CD4-positive, alpha-beta memory T cell (primary cell): Measurements from ENCODE around the gene ANO1. TPM values are rescaled to one million over a fixed set of nuclear protein-coding genes. Genes with fewer than 3 reads are reported as not detected.
A peak's percentile ranks its signal among the peaks of the same experiment; 100 is the strongest.

Source experiments
- CTCF ChIA-PET: fragments of 350-600 bp; sonication (Branson Sonifier 250); formaldehyde crosslinking; loops from one replicate; lab custom pipeline; 2021; ENCODE audit warnings: inconsistent platforms; ENCODE audit not compliant: partially characterized antibody; lab: Charles Lee
- POLR2A ChIA-PET: fragments of 350-600 bp; sonication (Branson Sonifier 250); formaldehyde crosslinking; loops from one replicate; lab custom pipeline; 2021; ENCODE audit not compliant: partially characterized antibody; lab: Charles Lee
- DNase-seq, 5 donors: peaks; one replicate each; pipeline versions ENCODE4 v3.0.0 to v3.0.0-alpha.2; 2020 to 2022; ENCODE audit warnings: mixed read lengths in 1 of 5
- H3K27ac ChIP-seq: one replicate; pipeline ENCODE4 v1.7.0; 2013; ENCODE audit warnings: low read depth, low read length
- H3K27me3 ChIP-seq: 2 replicates; pipeline ENCODE4 v1.7.0; 2013; ENCODE audit warnings: mild to moderate bottlenecking, low read length, moderate library complexity; ENCODE audit not compliant: insufficient read depth
- H3K36me3 ChIP-seq: 2 replicates; pipeline ENCODE4 v1.7.0; 2013; ENCODE audit warnings: mild to moderate bottlenecking, low read length, moderate library complexity; ENCODE audit not compliant: insufficient read depth
- H3K4me1 ChIP-seq: 2 replicates; pipeline ENCODE4 v1.7.0; 2013; ENCODE audit warnings: mild to moderate bottlenecking, low read length, moderate library complexity; ENCODE audit not compliant: insufficient read depth
- H3K4me3 ChIP-seq, 2 donors: one replicate each; pipeline ENCODE4 v1.7.0; 2013; ENCODE audit warnings: low read length in 2 of 2, mild to moderate bottlenecking in 1 of 2
- H3K9me3 ChIP-seq, 2 donors: one replicate each; pipeline ENCODE4 v1.7.0; 2013; ENCODE audit warnings: low read length in 2 of 2, control low read depth in 1 of 2; ENCODE audit not compliant: control insufficient read depth in 1 of 2
- H3K27ac Mint-ChIP-seq, 7 donors: one replicate each; pipeline ENCODE4 v1.8.0; 2020 to 2021; ENCODE audit warnings: mixed read lengths in 7 of 7, mild to moderate bottlenecking in 6 of 7, inconsistent platforms in 3 of 7, moderate library complexity in 3 of 7
- H3K27me3 Mint-ChIP-seq, 2 donors: one replicate each; pipeline ENCODE4 v1.8.0; 2020 to 2021; ENCODE audit warnings: mixed read lengths in 2 of 2
- H3K36me3 Mint-ChIP-seq, 2 donors: one replicate each; pipeline ENCODE4 v1.8.0; 2020 to 2021; ENCODE audit warnings: mixed read lengths in 2 of 2, inconsistent platforms in 1 of 2, mild to moderate bottlenecking in 1 of 2
- H3K4me1 Mint-ChIP-seq, 4 donors: one replicate each; pipeline ENCODE4 v1.8.0; 2020 to 2021; ENCODE audit warnings: mixed read lengths in 4 of 4, mild to moderate bottlenecking in 1 of 4
- H3K4me3 Mint-ChIP-seq, 8 donors: one replicate each; pipeline ENCODE4 v1.8.0; 2020 to 2021; ENCODE audit warnings: mixed read lengths in 8 of 8, mild to moderate bottlenecking in 7 of 8, moderate library complexity in 6 of 8, inconsistent platforms in 3 of 8
- H3K9me3 Mint-ChIP-seq, 8 donors: one replicate each; pipeline ENCODE4 v1.8.0; 2020 to 2021; ENCODE audit warnings: mixed read lengths in 8 of 8, mild to moderate bottlenecking in 5 of 8, inconsistent platforms in 3 of 8, moderate library complexity in 1 of 8
- intact Hi-C: fragments of 100-400 bp; cut with micrococcal nuclease; formaldehyde crosslinking; loops from one replicate; pipeline ENCODE4 v1.15.1; 2023
- polyA plus RNA-seq, 2 donors: library from polyadenylated mRNA; unstranded; fragments of 300-500 nt; fragmentation: Illumina TruSeq; gene quantifications; one replicate each; pipeline ENCODE4 v1.2.3, GENCODE V29; 2021
- total RNA-seq, 2 experiments: library from RNA; stranded (reverse); gene quantifications; one replicate each; pipeline ENCODE4 v1.2.3, GENCODE V29; 2021

Gene ANO1
- total and polyA plus RNA-seq, 4 experiments from 2014 or later, result not detected

GRCh38 chr11:70204466-70204799 lies 126.3 kb downstream of the ANO1 start:
- ChIA-PET POLR2A (interaction anchor here (0.7 to 2.1 kb wide), 3 partner anchors 9 to 1248 kb away, joined by 3 to 22 read pairs (median 3); partner anchors contain the start of genes NADSYN1 and PPFIA1), CTCF (interaction anchor here (1.8 to 1.9 kb wide), 2 partner anchors 8 to 67 kb away, joined by 4 to 5 read pairs; no protein-coding TSS in a partner anchor)
- peaks cover 32% of the 10 kb centered on the region for H3K36me3 ChIP-seq
- no peaks in the 10 kb centered on the region for H3K9me3 ChIP-seq
- H3K4me1 ChIP-seq, result peaks cover 48% of the 10 kb centered on the region
- Mint-ChIP-seq H3K4me1 (peaks cover 30 to 62% (median 46%) of the 10 kb centered on the region in 4 donors), H3K36me3 (peaks cover 28 to 54% of the 10 kb centered on the region in 2 donors), H3K9me3 (no peaks in the 10 kb centered on the region), H3K27me3 (no peaks in the 10 kb centered on the region), H3K27ac (peak overlapping the region; percentile 95 to 100 (median 98)), H3K4me3 (peak overlapping the region; percentile 91 to 97 (median 96))
- peak overlapping the region; percentile 95 for H3K27ac ChIP-seq
- H3K4me3 ChIP-seq, result peak overlapping the region; percentile 90 to 100
- intact Hi-C loops, result loop anchor here (5.0 kb wide), 2 partner anchors 527 to 1248 kb away; partner anchors contain the start of genes LTO1 and NADSYN1
- DNase-seq, result no peak
- H3K27me3 ChIP-seq, result no peaks in the 10 kb centered on the region

- CTCF ChIA-PET, result interaction anchor here (1.8 to 1.9 kb wide), 2 partner anchors 9 to 66 kb away, joined by 4 to 5 read pairs; no protein-coding TSS in a partner anchor
- no peak for DNase-seq
- intact Hi-C loops, result no loop called here
- peak overlapping the region; percentile 95 for H3K27ac ChIP-seq
- H3K9me3 ChIP-seq, result no peaks in the 10 kb centered on the region
- H3K4me3 ChIP-seq, result no peak overlapping the region
- Mint-ChIP-seq H3K27ac (peak overlapping the region; percentile 95 to 100 (median 98)), H3K4me1 (peaks cover 32 to 69% (median 51%) of the 10 kb centered on the region in 4 donors), H3K4me3 (peak overlapping the region; percentile 91 to 97 (median 96)), H3K36me3 (peaks cover 33 to 59% of the 10 kb centered on the region in 2 donors), H3K27me3 (no peaks in the 10 kb centered on the region), H3K9me3 (no peaks in the 10 kb centered on the region)
- peaks cover 48% of the 10 kb centered on the region for H3K4me1 ChIP-seq
- POLR2A ChIA-PET, result interaction anchor here (0.6 to 0.9 kb wide), 3 partner anchors 104 to 1363 kb away, joined by 3 read pairs; partner anchors contain the start of genes CPT1A and NADSYN1
- no peaks in the 10 kb centered on the region for H3K27me3 ChIP-seq
- H3K36me3 ChIP-seq, result peaks cover 32% of the 10 kb centered on the region
These were observed 127.1 kb downstream of the ANO1 start for GRCh38 chr11:70205049-70205725.

- peaks cover 34 to 60% of the 10 kb centered on the region in 2 donors for H3K36me3 Mint-ChIP-seq
- ChIA-PET CTCF (interaction anchor here (1.8 to 1.9 kb wide), 2 partner anchors 10 to 65 kb away, joined by 4 to 5 read pairs; no protein-coding TSS in a partner anchor), POLR2A (no interaction called here)
- no peaks in the 10 kb centered on the region for H3K27me3 Mint-ChIP-seq
- no peaks in the 10 kb centered on the region for H3K27me3 ChIP-seq
- H3K36me3 ChIP-seq, result peaks cover 32% of the 10 kb centered on the region
- H3K4me1 ChIP-seq, result peaks cover 48% of the 10 kb centered on the region
- intact Hi-C loops, result no loop called here
- no peaks in the 10 kb centered on the region for H3K9me3 ChIP-seq
- H3K9me3 Mint-ChIP-seq, result no peaks in the 10 kb centered on the region
- peak overlapping the region; percentile 95 for H3K27ac ChIP-seq
- peaks cover 33 to 71% (median 51%) of the 10 kb centered on the region in 4 donors for H3K4me1 Mint-ChIP-seq
- H3K27ac Mint-ChIP-seq, result peak overlapping the region; percentile 85 to 100 (median 98)
- H3K4me3 ChIP-seq, result no peak overlapping the region
- peak in 3 of 5 donors; percentile 8 to 18 (median 17) for DNase-seq
- H3K4me3 Mint-ChIP-seq, result peak overlapping the region; percentile 60 to 97 (median 94)
These were observed 127.6 kb downstream of the ANO1 start for GRCh38 chr11:70205766-70206165.

- Histone ChIP-seq H3K27ac (no peak overlapping the region), H3K4me3 (no peak overlapping the region), H3K36me3 (peaks cover 32% of the 10 kb centered on the region), H3K4me1 (peaks cover 48% of the 10 kb centered on the region), H3K27me3 (no peaks in the 10 kb centered on the region), H3K9me3 (no peaks in the 10 kb centered on the region)
- no peak for DNase-seq
- Mint-ChIP-seq H3K4me1 (peaks cover 33 to 71% (median 52%) of the 10 kb centered on the region in 4 donors), H3K9me3 (no peaks in the 10 kb centered on the region), H3K4me3 (peak overlapping the region in 7 of 8 donors; percentile 21 to 97 (median 94)), H3K27ac (peak overlapping the region; percentile 78 to 100 (median 96)), H3K36me3 (peaks cover 34 to 60% of the 10 kb centered on the region in 2 donors), H3K27me3 (no peaks in the 10 kb centered on the region)
- intact Hi-C loops, result no loop called here
- ChIA-PET CTCF (interaction anchor here (1.2 kb wide), 1 partner anchor 64 kb away, joined by 3 read pairs; the partner anchor contains the start of gene PPFIA1), POLR2A (no interaction called here)
These were observed 128.3 kb downstream of the ANO1 start for GRCh38 chr11:70206226-70206981.

- peak overlapping the region in 2 of 8 donors; percentile 8 to 10 for H3K4me3 Mint-ChIP-seq
- H3K36me3 Mint-ChIP-seq, result peaks cover 34 to 60% of the 10 kb centered on the region in 2 donors
- no peak for DNase-seq
These were observed 128.9 kb downstream of the ANO1 start for GRCh38 chr11:70206982-70207376.

GRCh38 chr11:70207531-70208131 lies 129.5 kb downstream of the ANO1 start:
- Mint-ChIP-seq H3K4me1 (peaks cover 31 to 70% (median 50%) of the 10 kb centered on the region in 4 donors), H3K27me3 (no peaks in the 10 kb centered on the region), H3K36me3 (peaks cover 34 to 60% of the 10 kb centered on the region in 2 donors), H3K27ac (peak overlapping the region in 3 of 7 donors; percentile 13 to 100 (median 35)), H3K4me3 (no peak overlapping the region), H3K9me3 (no peaks in the 10 kb centered on the region)
- CTCF ChIA-PET, result interaction anchor here (1.2 to 1.4 kb wide), 2 partner anchors 12 to 63 kb away, joined by 3 read pairs; partner anchors contain the start of gene PPFIA1
- intact Hi-C loops, result no loop called here
- Histone ChIP-seq H3K4me1 (peaks cover 42% of the 10 kb centered on the region), H3K36me3 (peaks cover 32% of the 10 kb centered on the region), H3K9me3 (no peaks in the 10 kb centered on the region), H3K27ac (peak overlapping the region; percentile 16), H3K27me3 (no peaks in the 10 kb centered on the region), H3K4me3 (no peak overlapping the region)
- POLR2A ChIA-PET, result no interaction called here
- DNase-seq, result no peak

More at GRCh38 chr11:70206982-70207376, 128.9 kb downstream of the ANO1 start:
- POLR2A ChIA-PET, result no interaction called here
- Mint-ChIP-seq H3K27ac (peak overlapping the region in 2 of 7 donors; percentile 98 to 100), H3K9me3 (no peaks in the 10 kb centered on the region), H3K4me1 (peaks cover 33 to 71% (median 52%) of the 10 kb centered on the region in 4 donors), H3K27me3 (no peaks in the 10 kb centered on the region)
- Histone ChIP-seq H3K4me1 (peaks cover 48% of the 10 kb centered on the region), H3K9me3 (no peaks in the 10 kb centered on the region), H3K27me3 (no peaks in the 10 kb centered on the region), H3K36me3 (peaks cover 32% of the 10 kb centered on the region), H3K27ac (peak overlapping the region; percentile 16), H3K4me3 (no peak overlapping the region)
- CTCF ChIA-PET, result interaction anchor here (1.2 kb wide), 1 partner anchor 63 kb away, joined by 3 read pairs; the partner anchor contains the start of gene PPFIA1
- intact Hi-C loops, result no loop called here
